Mucosa of gallbladder (tissue), 1 donor: ENCODE measurements around the gene SLC30A10. TPM values are rescaled to one million over a fixed set of nuclear protein-coding genes. Genes with fewer than 3 reads are reported as not detected.
"Not testable (repeated sequence)": the region's sequence is repeated elsewhere in the genome, so short reads cannot be mapped to it uniquely, and the experiment has no call there.

Source experiments
- DNase-seq: peaks from one replicate; pipeline ENCODE4 v3.0.0-alpha.2; 2020; ENCODE audit warnings: low spot score
- total RNA-seq: library from RNA; stranded (reverse); gene quantifications from one replicate; pipeline ENCODE4 v1.2.1, GENCODE V29; 2021
- donor health status: DM: no; HTN: no; CAD: no.

SLC30A10 gene
- total RNA-seq, 1 donor from 2014 or later: 5.5 TPM

- no peak for DNase-seq
Observed at GRCh38 chr1:219927298-219927955, 930 bp downstream of the SLC30A10 start.

GRCh38 chr1:219926363-219926998 is 1.9 kb downstream of the SLC30A10 start:
- DNase-seq: peak; percentile 49

- DNase-seq: peak; percentile 30
Observed at GRCh38 chr1:219924342-219924741, 4.0 kb downstream of the SLC30A10 start.

- no peak for DNase-seq
Observed at GRCh38 chr1:219917851-219918466, 10.4 kb downstream of the SLC30A10 start.

- no peak for DNase-seq
Observed at GRCh38 chr1:219917281-219917680, 11.1 kb downstream of the SLC30A10 start.

- no peak for DNase-seq
Observed at GRCh38 chr1:219916257-219916656, 12.1 kb downstream of the SLC30A10 start.

- DNase-seq: no peak
Observed at GRCh38 chr1:219913005-219913770, 15.2 kb downstream of the SLC30A10 start.

GRCh38 chr1:219910716-219911115 is 17.6 kb downstream of the SLC30A10 start:
- DNase-seq: no peak

GRCh38 chr1:219909476-219909875 is 18.9 kb downstream of the SLC30A10 start:
- no peak for DNase-seq

- DNase-seq: no peak
Observed at GRCh38 chr1:219908170-219908569, 20.2 kb downstream of the SLC30A10 start.

- DNase-seq: no peak
Observed at GRCh38 chr1:219907772-219908070, 20.6 kb downstream of the SLC30A10 start.

- DNase-seq: no peak
Observed at GRCh38 chr1:219906924-219907771, 21.2 kb downstream of the SLC30A10 start.

- DNase-seq: not testable (repeated sequence)
Observed at GRCh38 chr1:219906565-219906923, 21.8 kb downstream of the SLC30A10 start.

- no peak for DNase-seq
Observed at GRCh38 chr1:219905524-219905923, 22.8 kb downstream of the SLC30A10 start.

- DNase-seq: no peak
Observed at GRCh38 chr1:219904934-219905333, 23.4 kb downstream of the SLC30A10 start.

GRCh38 chr1:219903353-219903871 is 24.9 kb downstream of the SLC30A10 start:
- DNase-seq: no peak

GRCh38 chr1:219902951-219903350 is 25.4 kb downstream of the SLC30A10 start:
- DNase-seq: no peak

GRCh38 chr1:219900882-219901281 is 27.5 kb downstream of the SLC30A10 start:
- no peak for DNase-seq

GRCh38 chr1:219900201-219900600 is 28.2 kb downstream of the SLC30A10 start:
- no peak for DNase-seq

- no peak for DNase-seq
Observed at GRCh38 chr1:219898375-219898774, 30.0 kb downstream of the SLC30A10 start.

- DNase-seq: no peak
Observed at GRCh38 chr1:219897914-219898313, 30.4 kb downstream of the SLC30A10 start.
